ENCODE data around the gene RPS19BP1.

Gene RPS19BP1, protein sequence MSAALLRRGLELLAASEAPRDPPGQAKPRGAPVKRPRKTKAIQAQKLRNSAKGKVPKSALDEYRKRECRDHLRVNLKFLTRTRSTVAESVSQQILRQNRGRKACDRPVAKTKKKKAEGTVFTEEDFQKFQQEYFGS

GRCh38 chr22:39532215-39533073 is at the start of gene RPS19BP1:
RPS19BP1 (minus strand) TSS chr22:39532748; CDS start chr22:39532738, 10 bp downstream.
- DNase-seq (ENCODE audit: low read depth), result peak; percentile 99

GRCh38 chr22:39581303-39581702 is 48.8 kb upstream of the RPS19BP1 start:
- DNase-seq (ENCODE audit: low read depth), result no peak

DNA sequence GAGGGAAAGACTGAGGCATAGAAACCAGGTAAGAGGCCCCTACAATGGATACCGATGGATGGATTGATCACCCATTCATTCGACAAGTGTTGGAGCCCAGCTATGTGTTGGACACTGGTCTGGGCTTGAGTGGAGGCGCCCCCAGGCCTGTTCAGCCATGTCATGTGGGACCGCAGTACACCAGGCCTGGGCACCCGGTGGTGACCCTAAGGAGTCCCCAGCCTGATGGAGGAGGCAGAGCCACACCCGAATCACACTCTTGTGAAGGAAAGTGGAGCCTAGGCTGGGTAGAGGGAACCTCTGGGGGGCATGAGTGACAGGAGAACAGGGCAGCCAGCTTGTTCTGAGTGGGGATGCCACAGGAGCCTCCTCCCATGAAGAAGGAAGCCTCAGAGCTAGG is 48.2 kb upstream of the RPS19BP1 start:
- DNase-seq (ENCODE audit: low read depth), result no peak

- no peak for DNase-seq (ENCODE audit: low read depth)
Measured at GRCh38 chr22:39580006-39580441, 47.5 kb upstream of the RPS19BP1 start.

DNA sequence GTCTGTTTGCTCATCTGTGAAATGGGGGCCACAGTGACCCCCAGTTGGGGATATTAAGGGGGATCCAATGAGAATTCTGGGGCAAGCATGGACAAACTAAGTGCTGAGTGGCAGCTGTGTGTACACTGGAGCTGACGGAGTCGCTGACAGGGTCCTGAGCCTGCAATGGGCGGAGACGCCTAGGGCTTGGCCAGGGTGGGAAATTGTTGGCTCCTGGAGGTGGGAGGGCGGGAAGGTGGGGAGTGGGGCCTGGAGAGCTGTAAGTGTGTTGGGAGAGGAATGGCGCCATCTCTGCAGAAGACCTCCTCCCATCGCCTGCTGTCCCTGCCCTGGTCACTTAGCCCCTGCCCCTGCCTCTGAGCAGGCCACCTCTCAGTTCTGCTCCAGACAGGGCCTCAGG is 45.4 kb upstream of the RPS19BP1 start:
- no peak for DNase-seq (ENCODE audit: low read depth)

- no peak for DNase-seq (ENCODE audit: low read depth)
Measured at GRCh38 chr22:39577366-39577765, 44.8 kb upstream of the RPS19BP1 start.

DNA sequence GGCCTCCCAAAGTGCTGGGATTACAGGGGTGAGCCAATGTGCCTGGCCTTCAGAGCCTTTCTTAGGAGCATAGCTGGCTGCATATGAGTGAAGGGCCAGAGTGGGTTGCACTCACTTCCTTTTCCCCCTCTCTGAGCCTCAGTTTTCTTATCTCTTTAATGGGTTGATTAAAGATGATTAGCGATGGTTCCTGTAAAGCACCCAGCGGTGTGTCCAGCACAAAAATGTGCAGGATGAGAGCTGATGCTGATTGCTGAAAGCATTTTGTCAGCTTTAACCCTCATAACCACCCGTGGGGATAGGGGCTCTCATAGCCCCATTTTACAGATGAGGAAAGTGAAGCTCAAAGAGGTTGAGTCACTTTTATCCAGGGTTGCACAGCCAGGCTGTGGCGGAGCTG is 43.5 kb upstream of the RPS19BP1 start:
- DNase-seq (ENCODE audit: low read depth), result no peak

DNA sequence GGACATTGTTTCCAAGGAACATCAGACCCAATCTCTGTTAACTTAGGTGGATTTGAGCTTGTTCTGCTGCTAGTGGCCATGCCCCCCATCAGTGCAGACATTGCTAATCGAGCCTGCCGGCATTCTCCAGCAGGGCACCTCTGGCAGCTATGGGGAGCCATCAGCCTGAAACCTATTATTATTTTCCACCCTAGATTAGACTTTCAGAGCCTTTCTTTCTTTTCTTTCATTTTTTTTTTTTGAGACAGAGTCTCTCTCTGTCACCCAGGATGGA is 42.9 kb upstream of the RPS19BP1 start:
- DNase-seq (ENCODE audit: low read depth), result no peak

DNA sequence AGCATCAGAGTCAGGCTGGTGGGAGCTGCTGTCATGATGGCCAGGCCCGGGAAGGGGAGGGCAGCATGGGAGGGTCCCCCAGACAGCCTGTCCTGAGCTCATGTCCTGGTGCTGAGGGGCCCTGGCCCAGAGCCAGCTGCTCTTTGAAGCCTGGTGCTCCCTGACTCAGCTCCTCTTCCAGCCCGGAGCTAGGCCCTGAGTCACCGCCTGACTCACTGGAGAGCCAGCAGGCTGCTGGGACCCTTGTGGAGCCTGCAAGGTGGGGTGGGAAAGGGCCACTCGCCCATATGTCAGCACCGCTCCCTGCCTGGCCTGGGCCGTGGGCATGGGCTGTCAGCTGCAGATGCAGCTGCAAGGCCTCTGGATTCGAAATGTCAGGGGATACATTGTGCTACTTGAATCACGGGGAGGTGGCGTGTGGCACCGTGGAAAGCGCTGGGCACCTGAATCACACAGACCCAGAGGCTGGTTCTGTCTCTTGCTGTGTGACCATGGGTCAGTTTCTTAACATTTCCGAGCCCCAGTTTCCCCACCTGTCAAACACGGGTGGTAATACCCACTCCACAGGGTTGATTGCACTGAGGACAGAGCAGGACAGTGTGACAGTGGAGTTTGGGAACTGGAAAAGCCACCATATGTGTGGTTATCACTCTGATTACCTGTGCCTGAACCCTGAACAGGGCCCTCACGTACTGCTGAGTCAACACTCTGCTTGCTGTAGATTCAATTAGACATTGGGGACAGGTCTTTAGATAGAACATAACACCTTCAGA is 42.4 kb upstream of the RPS19BP1 start:
- no peak for DNase-seq (ENCODE audit: low read depth)

DNA sequence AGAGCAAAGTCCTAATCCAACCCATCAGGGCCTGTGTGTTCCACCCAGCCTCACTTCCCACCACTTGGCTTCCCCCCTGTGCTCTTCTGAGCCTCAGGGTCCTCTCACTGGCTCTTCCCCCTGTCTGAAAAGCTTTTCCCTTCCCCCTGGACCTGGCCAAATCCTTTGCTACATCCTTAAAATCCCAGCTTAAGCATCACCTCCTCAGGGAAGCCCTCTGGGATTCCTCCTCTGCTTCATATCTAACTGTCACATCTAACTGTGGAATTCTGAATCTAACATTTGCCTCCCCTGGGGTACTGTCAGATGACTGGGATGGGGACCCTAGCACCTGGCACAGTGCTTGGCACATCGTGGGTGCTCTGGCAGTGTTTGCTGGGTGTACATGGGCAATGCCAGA is 39.0 kb upstream of the RPS19BP1 start:
- no peak for DNase-seq (ENCODE audit: low read depth)

- no peak for DNase-seq (ENCODE audit: low read depth)
Measured at GRCh38 chr22:39570665-39571064, 38.1 kb upstream of the RPS19BP1 start, which contains the start of gene CACNA1I. CACNA1I (plus strand) TSS chr22:39570753; CDS start chr22:39570753, 0 bp downstream.

GRCh38 chr22:39570226-39570625 is 37.7 kb upstream of the RPS19BP1 start:
- no peak for DNase-seq (ENCODE audit: low read depth)

DNA sequence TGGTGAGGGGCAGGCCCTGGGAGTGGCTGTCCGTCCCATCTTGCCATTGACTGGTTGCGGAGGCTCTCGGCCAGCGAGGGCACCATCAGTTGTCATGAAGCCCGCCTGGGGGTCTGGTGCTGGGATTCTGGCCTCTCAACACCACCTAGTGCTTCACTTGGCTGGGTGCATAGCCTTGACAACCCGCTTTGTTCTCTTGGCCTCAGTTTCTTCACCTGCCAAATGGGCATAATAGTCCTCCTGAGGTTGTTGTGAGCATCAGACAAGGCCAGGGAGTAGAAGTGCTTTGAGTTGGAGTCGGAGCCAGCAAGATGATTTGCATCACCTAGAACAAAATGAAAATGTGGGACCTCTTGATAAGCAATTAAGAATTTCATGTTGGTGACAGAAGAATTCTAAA is 36.5 kb upstream of the RPS19BP1 start:
- DNase-seq (ENCODE audit: low read depth), result no peak

GRCh38 chr22:39568278-39568981 is 35.9 kb upstream of the RPS19BP1 start:
- no peak for DNase-seq (ENCODE audit: low read depth)

- no peak for DNase-seq (ENCODE audit: low read depth)
Measured at GRCh38 chr22:39567135-39567946, 34.8 kb upstream of the RPS19BP1 start.

- DNase-seq (ENCODE audit: low read depth), result no peak
Measured at GRCh38 chr22:39565414-39565944, 32.9 kb upstream of the RPS19BP1 start.

GRCh38 chr22:39563571-39564428 is 31.3 kb upstream of the RPS19BP1 start:
- no peak for DNase-seq (ENCODE audit: low read depth)

- DNase-seq (ENCODE audit: low read depth), result no peak
Measured at GRCh38 chr22:39562839-39563489, 30.4 kb upstream of the RPS19BP1 start.

DNA sequence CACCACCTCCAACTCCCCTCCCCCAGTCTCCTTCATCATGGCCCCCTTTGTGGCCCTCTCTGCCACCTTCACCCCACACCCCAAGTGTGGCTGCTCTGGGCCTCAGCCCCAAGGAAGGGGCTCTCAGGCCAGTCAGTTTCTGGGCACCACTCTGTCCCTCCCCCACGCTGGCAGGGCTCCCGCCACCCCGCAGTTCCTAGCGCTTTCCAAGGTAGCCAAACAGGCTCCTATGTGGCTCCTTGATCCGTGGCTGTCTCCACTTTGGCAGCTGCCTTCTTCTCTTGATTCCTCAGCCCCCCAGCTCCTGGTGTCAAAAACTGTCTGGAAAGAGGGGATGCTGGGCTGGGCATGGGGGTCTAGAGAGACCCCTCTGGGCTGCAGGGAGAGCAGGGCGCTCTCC is 27.6 kb upstream of the RPS19BP1 start:
- DNase-seq (ENCODE audit: low read depth), result no peak

Measured in stimulated activated CD4-positive, alpha-beta T cell treated with anti-CD3 and anti-CD28 coated beads, Interleukin-2, amount 100 ng/mL, for 4 hours (primary cell).